ENCODE data around the gene NLRP6.

DNA sequence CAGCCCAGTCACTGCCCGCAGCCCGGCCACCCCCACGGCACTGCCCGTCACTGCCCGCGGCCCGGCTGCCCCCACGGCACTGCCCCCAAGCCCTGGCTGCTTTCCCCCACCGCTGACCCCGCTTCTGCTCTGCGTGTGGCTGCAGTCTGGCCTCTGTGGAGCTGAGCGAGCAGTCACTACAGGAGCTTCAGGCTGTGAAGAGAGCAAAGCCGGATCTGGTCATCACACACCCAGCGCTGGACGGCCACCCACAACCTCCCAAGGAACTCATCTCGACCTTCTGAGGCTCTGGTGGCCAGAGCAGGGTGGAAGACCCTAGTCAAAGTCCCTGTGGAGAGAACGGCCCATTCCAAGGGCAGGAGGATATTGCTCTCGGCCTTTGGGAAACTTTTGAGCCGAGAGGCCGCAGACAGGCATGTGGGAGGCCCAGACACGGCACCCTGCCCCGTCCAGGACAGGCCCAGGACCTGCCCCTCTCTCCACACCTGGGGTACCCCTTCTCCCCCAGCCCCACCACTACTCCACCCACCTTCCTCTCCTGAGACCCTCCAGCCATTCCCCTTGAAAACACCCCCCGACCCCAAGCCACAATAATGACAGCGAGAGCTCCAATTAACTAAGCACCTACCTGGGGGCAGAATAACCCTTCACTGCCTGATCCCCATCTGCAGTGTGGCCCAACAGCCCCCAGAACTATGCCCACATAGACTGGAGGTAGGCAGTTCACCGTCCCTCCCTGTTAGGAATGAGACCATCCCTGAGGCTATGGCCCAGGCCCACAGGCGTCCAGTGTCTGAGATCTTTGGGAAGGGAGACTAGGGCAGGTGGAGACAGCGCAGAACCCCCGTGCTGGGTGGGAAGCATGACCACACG, 7.0 kb downstream of the NLRP6 start:
- TF ChIP-seq, protein P1, sequence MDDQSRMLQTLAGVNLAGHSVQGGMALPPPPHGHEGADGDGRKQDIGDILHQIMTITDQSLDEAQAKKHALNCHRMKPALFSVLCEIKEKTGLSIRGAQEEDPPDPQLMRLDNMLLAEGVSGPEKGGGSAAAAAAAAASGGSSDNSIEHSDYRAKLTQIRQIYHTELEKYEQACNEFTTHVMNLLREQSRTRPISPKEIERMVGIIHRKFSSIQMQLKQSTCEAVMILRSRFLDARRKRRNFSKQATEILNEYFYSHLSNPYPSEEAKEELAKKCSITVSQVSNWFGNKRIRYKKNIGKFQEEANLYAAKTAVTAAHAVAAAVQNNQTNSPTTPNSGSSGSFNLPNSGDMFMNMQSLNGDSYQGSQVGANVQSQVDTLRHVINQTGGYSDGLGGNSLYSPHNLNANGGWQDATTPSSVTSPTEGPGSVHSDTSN (IDR thresholded peaks at IDR 0.05) = no peak
- TF ChIP-seq POLR2A (IDR thresholded peaks at IDR 0.05; ENCODE audit: low read length) = no peak
- TF ChIP-seq SMC3 (IDR thresholded peaks at IDR 0.05) = no peak
- TF ChIP-seq, protein P2, sequence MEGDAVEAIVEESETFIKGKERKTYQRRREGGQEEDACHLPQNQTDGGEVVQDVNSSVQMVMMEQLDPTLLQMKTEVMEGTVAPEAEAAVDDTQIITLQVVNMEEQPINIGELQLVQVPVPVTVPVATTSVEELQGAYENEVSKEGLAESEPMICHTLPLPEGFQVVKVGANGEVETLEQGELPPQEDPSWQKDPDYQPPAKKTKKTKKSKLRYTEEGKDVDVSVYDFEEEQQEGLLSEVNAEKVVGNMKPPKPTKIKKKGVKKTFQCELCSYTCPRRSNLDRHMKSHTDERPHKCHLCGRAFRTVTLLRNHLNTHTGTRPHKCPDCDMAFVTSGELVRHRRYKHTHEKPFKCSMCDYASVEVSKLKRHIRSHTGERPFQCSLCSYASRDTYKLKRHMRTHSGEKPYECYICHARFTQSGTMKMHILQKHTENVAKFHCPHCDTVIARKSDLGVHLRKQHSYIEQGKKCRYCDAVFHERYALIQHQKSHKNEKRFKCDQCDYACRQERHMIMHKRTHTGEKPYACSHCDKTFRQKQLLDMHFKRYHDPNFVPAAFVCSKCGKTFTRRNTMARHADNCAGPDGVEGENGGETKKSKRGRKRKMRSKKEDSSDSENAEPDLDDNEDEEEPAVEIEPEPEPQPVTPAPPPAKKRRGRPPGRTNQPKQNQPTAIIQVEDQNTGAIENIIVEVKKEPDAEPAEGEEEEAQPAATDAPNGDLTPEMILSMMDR (IDR thresholded peaks at IDR 0.05) = no peak

All from A549 (cell line).